Nephron (organoid): ENCODE results near the gene RRM1.

ENCODE experiments used
- H3K27ac Mint-ChIP-seq, 3 experiments: 2 replicates each; pipeline ENCODE4 v1.8.0; 2020; ENCODE audit warnings: mixed read lengths in 3 of 3, mild to moderate bottlenecking in 2 of 3, moderate library complexity in 1 of 3
- H3K27me3 Mint-ChIP-seq: 2 replicates; pipeline ENCODE4 v1.8.0; 2021; ENCODE audit warnings: low read depth, mild to moderate bottlenecking, moderate library complexity, mixed read lengths
- H3K36me3 Mint-ChIP-seq: 2 replicates; pipeline ENCODE4 v1.8.0; 2020; ENCODE audit warnings: low read depth, mixed read lengths
- H3K4me1 Mint-ChIP-seq: 2 replicates; pipeline ENCODE4 v1.8.0; 2020; ENCODE audit warnings: mixed read lengths
- H3K4me3 Mint-ChIP-seq, 3 experiments: 2 replicates each; pipeline ENCODE4 v1.8.0; 2020; ENCODE audit warnings: mild to moderate bottlenecking in 3 of 3, mixed read lengths in 3 of 3, moderate library complexity in 2 of 3
- H3K9me3 Mint-ChIP-seq: 2 replicates; pipeline ENCODE4 v1.8.0; 2020; ENCODE audit warnings: mixed read lengths
- CTCF ChIP-seq, 3 experiments: fragments of 200-600 bp; sonication (generic); IDR thresholded peaks; one replicate each; pipeline ENCODE4 v1.5.0; 2021; ENCODE audit warnings: antibody characterized with exemption in 3 of 3; ENCODE audit not compliant: unreplicated experiment in 3 of 3

RRM1 gene

GRCh38 chr11:4103269-4103668, 8.7 kb downstream of the RRM1 start:
- H3K4me1 Mint-ChIP-seq, result peaks cover 22% of the 10 kb centered on the region
- peaks cover 51% of the 10 kb centered on the region for H3K36me3 Mint-ChIP-seq
- H3K27ac Mint-ChIP-seq, result no peak overlapping the region
- no peak overlapping the region for H3K4me3 Mint-ChIP-seq
- no peaks in the 10 kb centered on the region for H3K9me3 Mint-ChIP-seq
- no peak for TF ChIP-seq CTCF (IDR thresholded peaks at IDR 0.05; ENCODE audit: unreplicated experiment in 3 of 3)
- no peaks in the 10 kb centered on the region for H3K27me3 Mint-ChIP-seq

GRCh38 chr11:4105916-4106315, 11.3 kb downstream of the RRM1 start:
- no peak for TF ChIP-seq CTCF (IDR thresholded peaks at IDR 0.05; ENCODE audit: unreplicated experiment in 3 of 3)
- Mint-ChIP-seq H3K9me3 (no peaks in the 10 kb centered on the region), H3K27me3 (no peaks in the 10 kb centered on the region), H3K36me3 (peaks cover 52% of the 10 kb centered on the region), H3K4me3 (no peak overlapping the region), H3K27ac (peak overlapping the region in 1 of 3 experiments; percentile 22), H3K4me1 (peaks cover 5% of the 10 kb centered on the region)

GRCh38 chr11:4111834-4112233, 17.2 kb downstream of the RRM1 start:
- Mint-ChIP-seq H3K9me3 (no peaks in the 10 kb centered on the region), H3K4me1 (no peaks in the 10 kb centered on the region), H3K4me3 (no peak overlapping the region), H3K27me3 (peaks cover 3% of the 10 kb centered on the region), H3K27ac (no peak overlapping the region), H3K36me3 (peaks cover 64% of the 10 kb centered on the region)
- no peak for TF ChIP-seq CTCF (IDR thresholded peaks at IDR 0.05; ENCODE audit: unreplicated experiment in 3 of 3)

GRCh38 chr11:4115128-4115527, 20.5 kb downstream of the RRM1 start:
- H3K27me3 Mint-ChIP-seq, result peaks cover 3% of the 10 kb centered on the region
- H3K9me3 Mint-ChIP-seq, result no peaks in the 10 kb centered on the region
- H3K4me3 Mint-ChIP-seq, result no peak overlapping the region
- no peaks in the 10 kb centered on the region for H3K4me1 Mint-ChIP-seq
- H3K36me3 Mint-ChIP-seq, result peaks cover 52% of the 10 kb centered on the region
- H3K27ac Mint-ChIP-seq, result no peak overlapping the region
- no peak for TF ChIP-seq CTCF (IDR thresholded peaks at IDR 0.05; ENCODE audit: unreplicated experiment in 3 of 3)

GRCh38 chr11:4118107-4118506, 23.5 kb downstream of the RRM1 start:
- no peak overlapping the region for H3K4me3 Mint-ChIP-seq
- H3K27me3 Mint-ChIP-seq, result peaks cover 3% of the 10 kb centered on the region

More at GRCh38 chr11:4118107-4118506, 23.5 kb downstream of the RRM1 start:
- no peak overlapping the region for H3K27ac Mint-ChIP-seq
- TF ChIP-seq CTCF (IDR thresholded peaks at IDR 0.05; ENCODE audit: unreplicated experiment in 3 of 3), result no peak
- H3K4me1 Mint-ChIP-seq, result no peaks in the 10 kb centered on the region
- no peaks in the 10 kb centered on the region for H3K9me3 Mint-ChIP-seq
- peaks cover 52% of the 10 kb centered on the region for H3K36me3 Mint-ChIP-seq
